HG03045 (cell line): ENCODE results near the gene P4HB.

Experiments
- ATAC-seq: cut with Tn5 transposase; IDR thresholded peaks from one replicate; pipeline ENCODE4 v1.9.1; 2021; ENCODE audit warnings: mild to moderate bottlenecking, moderate library complexity; ENCODE audit not compliant: unreplicated experiment

The P4HB gene

DNA sequence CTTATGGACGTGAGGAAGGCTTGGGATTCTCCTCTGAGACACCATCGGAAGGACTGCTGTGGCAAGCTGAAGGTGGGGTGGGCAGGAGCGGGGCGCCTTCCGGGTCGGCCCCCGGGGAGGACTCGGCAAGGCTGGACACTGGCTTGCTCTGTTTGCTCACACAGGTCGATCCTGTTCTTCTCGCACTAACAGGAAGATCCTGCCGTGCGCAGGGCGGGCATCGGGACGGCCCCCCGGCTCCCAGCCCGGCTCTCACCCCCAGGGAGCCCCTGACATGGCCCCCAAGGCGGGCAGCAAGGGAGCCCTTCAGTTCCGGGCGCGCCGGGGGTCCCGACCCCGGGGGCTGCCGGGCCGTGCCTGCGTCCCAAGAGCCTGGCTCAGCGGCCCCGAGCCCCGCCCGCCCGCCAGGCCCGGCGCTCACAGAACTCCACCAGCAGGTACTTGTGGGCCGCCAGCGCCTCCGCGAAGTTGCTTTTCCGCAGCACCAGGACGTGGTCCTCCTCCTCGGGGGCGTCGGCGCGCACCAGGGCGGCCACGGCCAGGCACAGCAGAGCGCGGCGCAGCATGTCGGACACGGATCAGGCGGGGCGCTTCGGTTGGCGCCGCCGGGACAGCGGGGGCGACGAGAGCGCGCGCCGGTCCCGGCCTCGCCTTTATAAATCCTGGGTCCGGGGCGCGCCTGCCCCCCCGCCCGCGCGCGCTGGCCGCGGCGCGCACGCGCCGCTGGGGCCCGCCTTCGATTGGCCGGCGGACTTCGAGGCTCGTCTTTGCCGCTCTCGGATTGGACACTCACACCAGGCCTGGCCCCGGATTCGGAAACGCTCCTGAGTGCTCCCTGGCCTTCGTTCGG, at the start of gene P4HB:
Gene P4HB, minus strand, starts transcription at position 630 of the 850 bp plus-strand sequence. Its CDS starts 64 bp downstream, at position 566.
- peak; percentile 0 for ATAC-seq

DNA sequence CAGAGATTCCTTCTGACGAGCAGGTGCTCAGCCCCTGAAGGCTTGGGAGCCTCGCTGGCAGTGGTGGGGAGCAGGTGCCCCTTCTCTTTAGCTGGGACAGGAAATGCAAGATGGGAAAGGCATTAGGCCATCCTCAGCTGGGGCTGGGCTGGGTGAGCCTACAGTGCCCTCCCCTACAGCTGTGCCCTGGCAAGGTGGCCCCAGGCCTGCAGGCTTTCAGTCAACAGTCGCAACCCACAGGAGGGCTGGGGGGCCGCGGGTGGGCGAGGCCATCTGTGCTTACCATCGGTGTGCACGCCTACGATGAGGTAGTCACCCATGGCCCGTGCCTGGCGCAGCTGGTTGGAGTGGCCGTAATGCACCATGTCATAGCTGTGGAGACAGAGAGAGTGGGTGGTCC, 48.9 kb upstream of the P4HB start:
- ATAC-seq: no peak

DNA sequence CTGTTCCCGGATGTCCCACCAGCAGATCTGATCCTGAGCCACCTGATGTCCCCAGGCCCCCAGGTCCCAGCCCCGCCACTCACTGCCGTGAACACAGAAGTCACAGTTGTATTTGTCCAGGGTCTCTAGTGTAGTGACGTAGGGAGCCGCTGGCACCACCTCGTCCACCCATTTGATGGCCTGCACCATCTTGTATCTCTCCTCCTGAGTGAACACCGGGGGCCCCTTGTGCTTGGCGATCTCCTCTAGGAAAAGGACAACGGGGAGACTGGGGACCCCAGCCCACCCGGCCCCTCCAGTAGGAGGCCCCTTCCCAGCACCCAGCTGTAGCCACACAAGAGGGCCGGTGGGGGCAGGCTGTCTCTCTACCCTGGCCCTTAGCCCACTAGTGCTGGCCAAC, 48.5 kb upstream of the P4HB start:
- ATAC-seq: no peak

DNA sequence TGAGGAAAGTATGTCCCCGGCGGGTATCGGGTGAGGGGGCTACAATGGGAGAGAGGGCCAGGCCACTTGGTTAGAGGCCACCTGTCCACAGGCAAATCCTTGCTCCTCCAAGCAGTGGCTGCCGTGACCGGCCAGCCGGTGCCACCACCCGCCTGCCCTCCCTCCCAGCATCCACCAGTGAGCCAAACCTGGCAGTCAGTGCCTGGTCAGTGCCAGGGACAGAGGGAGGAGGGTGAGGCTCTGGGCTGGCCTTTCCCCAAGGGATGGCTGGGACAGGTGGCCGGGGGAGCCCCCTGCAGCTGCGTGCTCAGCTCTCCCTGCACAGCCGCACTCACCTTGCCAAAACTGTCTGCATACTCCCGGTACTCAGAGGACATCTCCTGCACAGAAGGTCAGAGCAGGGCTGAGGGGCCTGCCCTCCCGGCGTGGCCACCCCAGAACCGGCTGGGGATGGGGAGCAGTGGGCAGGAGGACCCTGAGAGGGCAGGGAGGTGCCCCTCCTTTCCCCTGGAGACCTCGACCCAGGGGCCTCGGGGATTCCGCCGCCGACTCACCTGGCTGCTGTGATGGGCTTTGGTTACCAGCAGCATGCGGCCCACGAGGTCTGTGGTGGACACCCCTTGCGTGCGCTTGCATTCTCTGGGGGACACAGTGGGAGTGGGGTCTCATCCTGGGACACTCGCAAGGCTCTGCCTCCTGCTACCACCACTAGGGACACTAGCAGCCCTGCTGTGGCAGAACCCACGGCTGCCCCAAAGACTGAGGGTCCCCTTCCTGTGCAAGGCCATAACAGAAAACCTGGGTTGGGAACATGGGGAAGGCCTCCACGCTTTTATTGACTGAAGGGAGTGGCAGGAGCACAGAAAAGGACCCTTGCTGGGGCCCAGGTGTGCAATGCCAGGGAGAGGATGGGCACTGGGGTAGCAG, 47.1 kb upstream of the P4HB start:
- ATAC-seq: no peak

DNA sequence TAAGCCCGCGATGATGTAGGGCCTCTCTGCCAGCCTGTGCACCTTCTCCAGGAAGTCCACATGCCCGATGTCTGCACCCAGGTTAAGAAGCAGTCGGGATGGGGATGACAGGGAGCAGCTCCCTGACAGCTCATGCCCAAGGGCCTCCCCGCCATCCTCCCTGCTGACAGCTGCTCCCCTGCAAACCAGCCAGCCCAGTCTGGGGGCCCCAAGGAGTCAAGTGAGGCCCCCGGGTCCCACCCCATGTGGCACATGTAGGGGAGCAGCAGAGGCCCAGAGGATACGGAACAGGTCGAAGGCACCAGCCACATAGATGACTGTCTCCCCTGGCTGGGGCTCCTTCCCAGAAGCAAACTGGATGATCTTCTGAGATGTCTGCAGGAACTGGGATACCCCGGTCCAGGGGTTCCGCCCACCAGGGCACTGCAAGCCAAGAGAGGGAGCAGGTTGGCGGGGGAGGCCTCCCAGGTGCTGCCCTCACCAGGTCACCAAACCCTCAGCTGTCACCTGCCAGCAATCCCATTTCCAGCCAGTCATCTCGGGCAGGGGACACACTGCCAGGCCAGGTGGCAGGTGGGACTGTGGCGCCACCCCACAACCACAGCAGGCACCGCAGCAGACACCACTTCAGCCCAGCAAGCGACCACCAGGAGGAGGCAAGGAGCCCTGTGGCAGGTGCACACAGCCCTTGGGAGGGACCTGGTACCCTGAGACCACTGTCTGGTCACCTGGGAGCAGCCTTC, 46.3 kb upstream of the P4HB start:
- no peak for ATAC-seq

DNA sequence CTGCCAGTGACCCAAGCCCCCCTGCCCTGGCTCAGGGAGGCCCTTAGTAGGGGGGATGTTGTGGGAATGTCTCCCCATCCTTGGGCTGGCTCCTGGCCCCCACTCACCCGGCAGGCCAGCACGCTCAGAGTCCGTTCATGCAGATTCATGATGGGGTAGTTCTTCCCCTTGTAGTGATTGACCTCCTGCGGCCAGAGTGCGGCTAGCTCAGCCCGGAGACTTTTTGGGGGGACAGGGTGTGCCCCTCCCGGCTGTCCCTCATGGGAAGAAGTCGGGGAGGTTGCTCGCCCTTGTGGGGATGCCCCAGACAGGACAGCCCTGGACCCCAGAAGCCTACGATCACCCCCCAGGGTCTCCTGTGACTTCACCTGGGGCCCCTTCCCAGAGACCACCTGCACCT, 45.7 kb upstream of the P4HB start:
- no peak for ATAC-seq

DNA sequence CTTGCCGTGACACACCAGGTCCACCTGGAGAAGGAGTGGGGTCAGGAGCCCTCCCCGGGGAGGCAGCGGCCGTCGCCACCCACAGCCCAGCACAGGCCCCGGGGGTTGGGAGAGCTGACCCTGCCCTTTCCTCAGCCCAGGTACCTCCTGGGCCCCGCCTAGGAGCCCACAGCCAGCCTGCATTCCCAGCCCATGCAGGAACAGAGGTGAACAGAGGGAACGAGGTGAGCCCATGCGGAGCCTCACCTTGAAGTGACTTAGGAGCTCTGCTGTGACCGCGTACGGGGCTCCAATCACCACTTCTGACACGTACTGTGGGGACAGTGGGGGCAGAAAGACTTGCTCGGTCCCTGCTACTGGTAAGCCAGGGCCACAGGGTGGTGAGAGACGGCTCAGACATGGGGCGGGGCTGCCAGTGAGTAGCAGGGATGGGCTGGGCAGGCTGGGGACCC, 45.1 kb upstream of the P4HB start:
- no peak for ATAC-seq

DNA sequence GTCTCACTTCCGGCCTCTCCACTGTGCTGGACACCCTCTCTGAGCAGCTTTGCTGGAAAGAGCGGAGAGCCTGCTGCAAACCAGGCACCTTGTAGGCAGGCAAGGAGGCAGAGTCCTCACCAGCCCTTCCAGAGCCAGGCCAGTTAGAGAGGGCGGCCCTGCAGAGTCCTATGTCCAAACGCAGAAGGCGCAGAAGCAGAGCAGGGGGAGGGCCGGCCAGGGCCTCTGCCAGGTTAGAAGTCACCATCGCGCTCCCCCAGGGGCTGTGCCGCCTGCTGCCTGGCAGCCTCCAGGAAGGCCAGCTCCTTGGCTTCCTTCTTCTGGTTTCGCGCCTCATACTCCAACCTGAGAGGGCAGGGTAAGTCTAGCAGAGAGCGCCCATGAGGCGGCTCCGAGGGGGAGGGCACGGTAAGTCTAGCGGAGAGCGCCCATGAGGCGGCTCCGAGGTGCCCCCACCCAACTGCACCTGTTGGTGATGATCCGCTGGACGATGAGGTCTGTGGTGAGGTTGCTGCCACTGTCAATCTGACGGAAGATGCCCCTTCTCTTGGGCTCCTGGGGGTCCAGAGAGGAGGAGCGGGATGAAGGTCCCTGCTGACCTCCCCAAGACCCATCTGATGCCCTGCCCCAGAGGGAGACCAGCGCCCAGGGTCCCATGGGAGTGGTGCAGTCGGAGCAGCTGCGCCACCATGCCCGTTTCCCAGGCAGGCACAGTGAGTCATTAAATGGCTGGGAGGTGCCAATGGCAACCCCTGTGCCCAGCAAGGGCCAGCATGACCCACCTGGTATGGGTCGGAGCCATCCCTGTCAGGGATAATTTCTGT, 44.5 kb upstream of the P4HB start:
- no peak for ATAC-seq

DNA sequence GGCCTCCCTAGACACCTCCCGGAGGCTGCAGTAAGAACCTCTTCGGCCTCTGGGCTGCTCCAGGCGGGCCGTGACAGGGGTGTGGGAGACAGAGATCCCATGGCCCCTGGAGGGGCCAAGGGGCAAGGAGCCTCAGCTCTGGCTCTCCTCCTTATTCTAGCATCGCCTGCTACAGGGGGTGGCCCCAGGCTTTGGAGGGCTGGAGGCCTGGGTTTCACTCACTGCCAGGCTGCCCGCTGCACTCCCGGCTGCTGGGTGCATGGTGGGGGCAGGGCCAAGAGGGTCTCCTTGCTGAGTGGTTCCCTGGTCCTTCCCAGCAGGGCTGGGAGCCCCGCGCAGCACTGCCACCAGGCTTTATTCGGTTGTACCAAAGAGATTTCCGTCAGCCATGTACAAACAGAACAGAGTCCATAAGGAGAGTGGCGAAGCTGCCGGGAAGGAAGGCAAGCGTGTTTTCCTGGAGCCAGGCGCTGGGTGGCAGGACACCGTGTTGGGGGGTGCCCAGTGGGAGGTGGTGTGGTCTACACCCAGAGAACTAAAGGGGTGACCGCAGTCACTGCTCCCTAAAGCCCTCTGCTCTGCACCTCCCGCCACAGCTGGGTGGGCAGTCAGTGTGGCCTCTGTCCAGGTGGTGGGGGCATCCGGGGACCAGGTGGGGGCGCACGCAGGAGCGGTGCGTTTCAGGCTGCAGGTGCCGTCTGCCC, 43.7 kb upstream of the P4HB start:
- no peak for ATAC-seq

DNA sequence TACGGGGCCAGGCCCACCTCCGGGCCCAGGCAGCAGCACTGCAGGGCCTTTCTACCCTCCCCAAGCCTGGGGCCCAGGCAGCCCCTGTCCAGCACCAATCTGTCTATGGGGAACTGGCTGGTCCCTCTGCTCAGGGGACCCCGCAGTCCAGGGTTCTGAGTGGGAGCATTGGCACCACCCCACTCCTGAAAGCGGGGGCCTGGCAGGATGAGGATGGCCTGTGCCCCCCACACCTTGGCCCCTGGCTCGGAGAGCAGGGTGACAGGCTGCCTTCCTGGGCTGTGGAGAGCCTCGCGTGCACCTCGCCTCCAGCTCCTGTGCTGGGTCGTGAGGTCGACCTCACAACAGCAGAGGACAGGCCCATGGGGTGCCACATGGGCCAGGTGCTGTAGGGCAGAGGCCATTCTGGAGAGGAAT, 43.1 kb upstream of the P4HB start:
- ATAC-seq: no peak

DNA sequence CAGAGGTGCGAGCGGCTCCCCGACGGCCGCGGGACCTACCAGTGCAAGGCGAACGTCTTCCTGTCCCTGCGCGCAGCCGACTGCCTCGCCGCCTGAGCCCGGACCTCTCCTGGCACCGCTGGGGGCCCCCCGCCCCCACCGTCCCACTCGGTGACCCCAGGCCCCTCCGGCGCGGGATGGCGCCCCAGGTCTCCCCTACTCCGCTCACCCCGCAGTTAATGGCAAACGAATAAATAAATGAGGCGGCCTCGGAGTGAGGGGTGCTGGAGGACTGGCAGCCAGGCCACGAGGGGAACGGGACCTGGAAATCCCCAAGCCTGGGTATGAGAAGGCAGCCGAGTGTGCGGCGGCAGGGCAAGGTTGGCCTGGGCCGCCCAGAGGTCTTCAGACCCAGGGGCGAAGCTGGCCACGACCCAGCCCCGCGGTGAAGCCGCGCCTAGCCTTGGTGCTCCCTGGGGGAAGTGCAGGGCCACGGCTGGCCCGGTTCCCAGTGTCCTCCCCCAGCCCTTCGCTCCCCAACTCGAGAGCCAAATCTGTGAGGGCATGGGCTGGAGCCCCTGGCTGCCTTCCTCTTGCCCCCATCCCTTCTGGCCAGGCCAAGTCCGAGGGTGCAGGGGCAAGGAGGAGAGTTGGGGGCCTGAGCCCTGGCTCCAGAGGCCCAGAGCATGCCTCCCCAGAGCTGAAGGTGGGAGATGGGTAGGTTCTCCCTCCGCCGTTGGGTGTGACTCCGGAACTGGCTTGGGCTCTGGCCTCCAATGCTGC, 42.5 kb upstream of the P4HB start:
- ATAC-seq: no peak

DNA sequence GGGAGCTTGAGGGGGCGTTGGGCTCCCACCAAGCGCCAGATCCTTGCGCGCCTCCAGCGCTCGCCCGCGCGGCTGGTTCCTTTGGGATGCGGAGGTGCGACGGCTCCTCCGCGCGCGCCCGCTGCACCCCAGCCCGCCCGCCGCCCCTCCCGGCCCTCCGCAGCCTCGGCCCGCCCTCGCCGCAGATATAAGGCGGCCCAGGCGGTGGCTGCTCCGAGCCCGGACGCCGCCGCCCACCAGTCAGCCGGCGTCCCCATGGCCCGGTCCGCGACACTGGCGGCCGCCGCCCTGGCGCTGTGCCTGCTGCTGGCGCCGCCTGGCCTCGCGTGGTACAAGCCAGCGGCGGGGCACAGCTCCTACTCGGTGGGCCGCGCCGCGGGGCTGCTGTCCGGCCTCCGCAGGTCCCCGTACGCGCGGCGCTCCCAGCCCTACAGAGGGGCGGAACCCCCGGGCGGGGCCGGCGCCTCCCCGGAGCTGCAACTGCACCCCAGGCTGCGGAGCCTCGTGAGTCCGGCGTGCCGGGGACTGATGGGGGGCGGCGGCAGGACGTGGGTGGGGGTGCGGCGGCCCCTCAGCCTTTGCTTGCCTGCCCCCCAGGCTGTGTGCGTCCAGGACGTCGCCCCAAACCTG, 41.8 kb upstream of the P4HB start, which contains the start of gene NPB:
Gene NPB, plus strand, starts transcription at position 216 of the 630 bp plus-strand sequence. Its CDS starts 40 bp downstream, at position 256.
- ATAC-seq: no peak

DNA sequence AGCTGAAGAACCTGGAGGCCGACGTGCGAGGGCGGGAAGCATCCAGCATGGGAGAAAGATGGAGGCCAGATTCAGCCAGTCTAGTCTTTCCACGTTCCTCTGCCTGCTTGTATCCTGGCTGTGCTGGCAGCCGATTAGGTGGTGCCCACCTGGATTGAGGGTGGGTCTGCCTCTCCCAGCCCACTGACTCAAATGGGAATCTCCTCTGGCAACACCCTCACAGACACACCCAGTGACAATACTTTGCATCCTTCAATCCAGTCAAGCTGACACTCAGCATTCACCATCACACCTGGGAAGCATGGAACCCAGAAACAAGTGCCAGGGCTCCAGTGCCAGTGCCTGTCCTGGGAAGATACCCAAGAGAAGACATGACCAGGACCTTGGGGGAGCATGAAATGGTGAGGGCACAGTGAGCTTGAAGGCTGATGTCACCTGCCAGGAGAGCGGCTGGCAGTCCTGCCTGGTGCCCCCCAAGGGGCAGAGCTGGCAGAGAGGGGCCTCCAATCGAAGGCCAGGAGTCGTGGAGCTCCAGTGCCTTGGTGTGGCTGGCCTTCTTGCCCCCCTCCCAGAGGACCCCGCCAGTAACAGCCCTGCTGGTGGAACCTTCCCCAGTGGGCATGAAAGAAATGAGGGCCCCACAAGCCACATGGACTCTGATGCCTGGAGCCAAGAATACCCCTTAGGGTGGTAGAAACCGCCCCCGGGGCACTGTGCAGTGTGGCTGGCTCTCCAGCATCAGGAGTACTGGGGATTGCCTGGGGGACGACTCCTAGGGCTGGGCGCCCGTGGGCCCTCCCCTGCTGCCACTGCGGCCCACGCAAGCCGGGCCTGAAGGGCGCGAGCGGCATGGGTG, 41.1 kb upstream of the P4HB start:
- ATAC-seq: no peak

DNA sequence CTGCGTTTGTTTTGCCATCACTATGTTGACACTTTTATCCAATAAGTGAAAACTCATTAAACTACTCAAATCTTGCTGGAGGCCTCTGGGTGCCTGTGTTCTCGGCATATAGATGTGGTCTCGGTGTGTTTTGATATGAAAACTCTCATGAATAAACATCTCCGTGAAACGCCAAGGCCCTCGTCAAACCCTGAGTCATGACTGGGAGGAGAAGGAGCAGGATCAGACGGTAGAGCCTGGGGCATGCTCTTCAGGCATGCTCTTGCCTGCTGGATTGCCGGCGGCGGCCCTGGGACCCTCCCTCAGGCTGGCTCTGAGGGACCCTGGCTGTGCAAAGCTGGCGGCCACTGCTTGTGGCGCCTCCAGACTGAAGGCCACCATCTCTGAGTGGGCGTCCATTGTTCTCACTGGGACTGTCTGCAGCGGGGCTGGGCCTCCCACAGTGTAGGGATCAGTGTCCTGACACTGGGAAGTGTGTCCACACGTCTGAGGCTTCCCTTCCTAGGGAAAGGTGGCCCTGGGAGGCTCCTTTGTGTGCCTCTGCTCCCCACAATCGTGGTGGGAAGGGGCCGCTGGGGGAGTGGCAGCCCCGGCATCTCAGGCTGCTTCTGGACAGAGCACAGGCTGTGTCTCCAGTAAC, 40.0 kb upstream of the P4HB start:
- ATAC-seq: no peak

DNA sequence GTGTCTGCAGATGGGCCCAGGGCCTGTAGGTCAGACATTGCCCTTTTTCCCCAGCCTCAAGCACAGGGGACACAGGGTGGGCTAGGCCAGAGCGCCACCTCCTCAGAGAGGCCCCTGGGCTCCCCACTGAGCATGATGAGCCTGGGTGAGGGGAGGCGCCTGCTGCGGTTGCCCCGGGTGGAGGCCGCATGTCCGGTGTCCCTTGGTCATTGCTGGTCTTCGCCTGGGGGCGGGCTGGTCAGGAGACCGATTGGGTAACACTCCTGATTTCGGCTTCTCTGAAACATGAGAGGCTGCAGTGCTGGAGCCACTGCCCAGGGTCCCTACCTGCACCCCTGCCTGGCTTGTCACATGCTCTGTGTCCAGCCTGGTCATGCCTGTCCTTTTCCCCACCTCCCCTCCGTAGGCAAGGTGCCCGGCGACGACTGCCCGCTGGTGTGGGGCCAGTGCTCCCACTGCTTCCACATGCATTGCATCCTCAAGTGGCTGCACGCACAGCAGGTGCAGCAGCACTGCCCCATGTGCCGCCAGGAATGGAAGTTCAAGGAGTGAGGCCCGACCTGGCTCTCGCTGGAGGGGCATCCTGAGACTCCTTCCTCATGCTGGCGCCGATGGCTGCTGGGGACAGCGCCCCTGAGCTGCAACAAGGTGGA, 39.3 kb upstream of the P4HB start:
- no peak for ATAC-seq

DNA sequence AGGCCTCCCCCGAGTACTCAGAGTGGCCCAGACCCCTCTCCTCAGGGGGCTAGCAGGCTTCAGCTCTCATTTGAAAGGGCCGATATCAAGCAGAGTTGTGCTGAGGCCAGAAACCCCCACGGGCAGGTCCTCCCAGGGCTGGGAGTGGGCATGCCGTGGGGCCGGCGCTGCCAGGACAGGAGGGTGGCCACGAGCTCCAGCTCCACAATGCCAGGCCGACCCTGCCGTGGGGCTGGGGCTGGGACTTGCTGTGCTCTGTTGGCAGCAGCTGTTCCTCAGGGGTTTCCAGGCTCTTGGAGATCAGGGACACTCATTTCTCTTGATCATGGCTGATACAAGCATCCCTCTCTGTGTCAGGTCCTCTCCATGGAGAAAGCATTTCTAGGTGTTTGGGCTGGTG, 38.5 kb upstream of the P4HB start:
- no peak for ATAC-seq
